OCI-LY7 (cell line): Measurements from ENCODE around the gene TK1. TPM values are rescaled to one million over a fixed set of nuclear protein-coding genes. Genes with fewer than 3 reads are reported as not detected.

Experiments used
- BruUV-seq: library from RNA; stranded (reverse); fragments of 400-500 nt; replicated peaks from 2 replicates; lab custom pipeline; 2021; lab: Mats Ljungman, UMichigan
- CTCF ChIA-PET: fragments of 300-600 bp; sonication (Branson Sonifier 250); formaldehyde crosslinking; loops from one replicate; lab custom pipeline; 2022; ENCODE audit warnings: antibody characterized with exemption; ENCODE audit not compliant: unreplicated experiment; lab: Charles Lee
- POLR2A ChIA-PET: fragments of 300-600 bp; sonication (Branson Sonifier 250); formaldehyde crosslinking; loops from one replicate; lab custom pipeline; 2022; ENCODE audit warnings: antibody characterized with exemption; lab: Charles Lee
- DNase-seq: peaks from one replicate; pipeline ENCODE4 v3.0.0-alpha.2; 2015; ENCODE audit warnings: low spot score
- H2AFZ ChIP-seq: fragments of 200-600 bp; sonication (generic), shearing (Covaris generic); 2 replicates; pipeline ENCODE4 v1.6.1; 2014; ENCODE audit warnings: mild to moderate bottlenecking, antibody characterized with exemption, low read length, moderate library complexity
- H3K27ac ChIP-seq: fragments of 200-600 bp; sonication (generic); 2 replicates; pipeline ENCODE4 v1.5.1; 2014; ENCODE audit warnings: mixed run types, low read depth, mild to moderate bottlenecking, moderate library complexity, low read length, inconsistent platforms; ENCODE audit not compliant: poor library complexity, severe bottlenecking
- H3K36me3 ChIP-seq: fragments of 200-600 bp; sonication (generic); 2 replicates; pipeline ENCODE4 v1.6.1; 2014; ENCODE audit warnings: mild to moderate bottlenecking, antibody characterized with exemption, low read length, moderate library complexity, mixed read lengths; ENCODE audit not compliant: insufficient read depth
- H3K4me1 ChIP-seq: fragments of 200-600 bp; sonication (generic); 2 replicates; pipeline ENCODE4 v1.5.1; 2014; ENCODE audit warnings: mild to moderate bottlenecking, low read length; ENCODE audit not compliant: insufficient read depth, poor library complexity, severe bottlenecking
- H3K4me2 ChIP-seq: fragments of 200-600 bp; sonication (generic); 2 replicates; pipeline ENCODE4 v1.6.1; 2014; ENCODE audit warnings: mild to moderate bottlenecking, low read length
- H3K4me3 ChIP-seq: fragments of 200-600 bp; sonication (generic); 2 replicates; pipeline ENCODE4 v1.5.1; 2014; ENCODE audit warnings: mild to moderate bottlenecking, low read depth, low read length; ENCODE audit not compliant: poor library complexity, severe bottlenecking
- H3K79me2 ChIP-seq: fragments of 200-600 bp; sonication (generic); 2 replicates; pipeline ENCODE4 v1.6.1; 2016; ENCODE audit warnings: low read depth, mild to moderate bottlenecking, low read length, moderate library complexity, mixed read lengths; ENCODE audit not compliant: insufficient read depth
- H3K9me2 ChIP-seq: fragments of 200-600 bp; sonication (generic); 2 replicates; pipeline ENCODE4 v1.6.1; 2016; ENCODE audit warnings: mild to moderate bottlenecking, low read length, mixed read lengths; ENCODE audit not compliant: insufficient read depth
- H3K9me3 ChIP-seq: fragments of 200-600 bp; sonication (generic); 2 replicates; pipeline ENCODE4 v1.6.1; 2014; ENCODE audit warnings: mild to moderate bottlenecking, mixed run types, low read length, mixed read lengths
- H4K20me1 ChIP-seq: fragments of 200-600 bp; sonication (generic); 2 replicates; pipeline ENCODE4 v1.6.1; 2014; ENCODE audit warnings: mild to moderate bottlenecking, antibody characterized with exemption, low read length, moderate library complexity, mixed read lengths; ENCODE audit not compliant: insufficient read depth
- CTCF ChIP-seq: fragments of 200-600 bp; sonication (generic); conservative IDR thresholded peaks from 2 replicates; pipeline ENCODE4 v1.5.1; 2014; ENCODE audit warnings: mild to moderate bottlenecking, antibody characterized with exemption, low read length, moderate library complexity, mixed read lengths
- EZH2phosphoT487 ChIP-seq: fragments of 200-600 bp; sonication (generic); IDR thresholded peaks from 2 replicates; pipeline ENCODE4 v1.6.1; 2018; ENCODE audit warnings: low read depth, borderline replicate concordance, mild to moderate bottlenecking, mixed run types, antibody characterized with exemption, low read length, moderate library complexity, mixed read lengths
- intact Hi-C: fragments of 100-400 bp; cut with micrococcal nuclease; formaldehyde crosslinking; loops from one replicate; pipeline ENCODE4 v1.10.0; 2022; ENCODE audit not compliant: unreplicated experiment
- small RNA-seq: library from RNA; depleted of rRNA; stranded (forward); fragments of <200 nt; gene quantifications from one replicate; pipeline ENCODE3, GENCODE V24; 2014
- total RNA-seq, 2 experiments: library from RNA; depleted of rRNA in 1 of 2; stranded (reverse); fragments of >200 nt in 1 of 2; shearing (Covaris generic) in 1 of 2; gene quantifications; 2 replicates each; pipeline ENCODE4 v1.2.3, GENCODE V29; 2014 to 2022

Gene TK1
- total RNA-seq, 2 experiments from 2014 or later: 108 to 149 TPM

DNA sequence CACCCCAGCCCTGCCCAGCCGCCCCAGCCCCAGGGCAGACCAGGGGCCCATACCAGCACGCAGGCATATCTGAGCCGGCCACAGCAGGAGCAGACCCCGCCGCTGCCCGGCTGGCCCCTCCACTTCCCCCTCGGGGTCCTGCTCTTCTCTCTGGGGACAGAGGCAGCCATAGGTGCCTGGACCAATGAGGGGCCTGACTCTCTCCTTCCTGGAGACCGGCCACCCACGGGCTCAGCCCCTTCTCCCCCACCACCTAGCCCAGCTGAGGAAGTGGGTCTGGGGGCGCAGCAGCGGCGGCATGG, 62.1 kb downstream of the TK1 start:
- no peak for DNase-seq
- Histone ChIP-seq H4K20me1 (no peaks in the 10 kb centered on the region), H3K9me2 (no peaks in the 10 kb centered on the region), H2AFZ (peak overlapping the region; percentile 17; the same call in 1 of the 2 replicates), H3K9me3 (no peaks in the 10 kb centered on the region), H3K27ac (peak overlapping the region; percentile 91), H3K4me2 (peak overlapping the region; percentile 96), H3K4me1 (peaks cover 72% of the 10 kb centered on the region), H3K36me3 (peaks cover 41% of the 10 kb centered on the region), H3K4me3 (peak overlapping the region; percentile 81), H3K79me2 (peaks cover 7% of the 10 kb centered on the region; the same call in 1 of the 2 replicates)
- intact Hi-C loops: loop anchor here (2.0 to 5.0 kb wide), 2 partner anchors 62 to 677 kb away; partner anchors contain the start of genes AFMID and TK1
- ChIA-PET CTCF (interaction anchor here (0.7 to 1.2 kb wide), 3 partner anchors 13 to 61 kb away, joined by 3 to 6 read pairs (median 5); no protein-coding TSS in a partner anchor), POLR2A (interaction anchor here (0.6 to 1.6 kb wide), 6 partner anchors 28 to 166 kb away, joined by 3 to 5 read pairs (median 4); partner anchors contain the start of gene TNRC6C)
- TF ChIP-seq EZH2phosphoT487: no peak
- TF ChIP-seq CTCF: no peak
- no TSS peak for BruUV-seq

Small RNAs within 50 kb of the gene (small RNA-seq; reads per million reads assigned to genes)
- 0.16 reads per million for gene AC087645.1

Other genes starting within 250 kb of the TK1 start
- gene TNRC6C, start 228.3 kb downstream of the TK1 start, total RNA-seq (2014; rRNA removed; shearing (Covaris generic)): 8.5 and 14.2 TPM in 2 replicates
- gene TNRC6C, start 228.3 kb downstream of the TK1 start, total RNA-seq (2022): 25.2 and 33.9 TPM in 2 replicates
- gene TMC6, start 58.3 kb downstream of the TK1 start, total RNA-seq (2014; rRNA removed; shearing (Covaris generic)): 94.0 and 124 TPM in 2 replicates
- 234 and 258 TPM in 2 replicates for gene TMC6, start 58.3 kb downstream of the TK1 start, total RNA-seq (2022)
- 54.6 and 83.8 TPM in 2 replicates for gene TMC8, start 56.3 kb downstream of the TK1 start, total RNA-seq (2014; rRNA removed; shearing (Covaris generic))
- gene TMC8, start 56.3 kb downstream of the TK1 start, total RNA-seq (2022): 219 and 236 TPM in 2 replicates
- gene C17orf99, start 40.7 kb downstream of the TK1 start, total RNA-seq (2014; rRNA removed; shearing (Covaris generic)): not detected in 2 replicates
- gene C17orf99, start 40.7 kb downstream of the TK1 start, total RNA-seq (2022): 1.1 TPM in 2 replicates
- gene SYNGR2, start 18.5 kb downstream of the TK1 start, total RNA-seq (2014; rRNA removed; shearing (Covaris generic)): 21.3 and 35.4 TPM in 2 replicates
- 44.9 and 45.5 TPM in 2 replicates for gene SYNGR2, start 18.5 kb downstream of the TK1 start, total RNA-seq (2022)
- 87.8 and 89.1 TPM in 2 replicates for gene AFMID, start 310 bp upstream of the TK1 start, total RNA-seq (2014; rRNA removed; shearing (Covaris generic))
- gene AFMID, start 310 bp upstream of the TK1 start, total RNA-seq (2022): 90.2 and 101 TPM in 2 replicates
- 229 and 266 TPM in 2 replicates for gene BIRC5, start 27.2 kb upstream of the TK1 start, total RNA-seq (2014; rRNA removed; shearing (Covaris generic))
- gene BIRC5, start 27.2 kb upstream of the TK1 start, total RNA-seq (2022): 184 and 190 TPM in 2 replicates
- gene TMEM235, start 44.6 kb upstream of the TK1 start, total RNA-seq (2014; rRNA removed; shearing (Covaris generic)): 0.32 TPM in 1 of 2 replicates, not detected in the other
- gene TMEM235, start 44.6 kb upstream of the TK1 start, total RNA-seq (2022): not detected in 2 replicates
- not detected in 2 replicates for gene SOCS3, start 173.0 kb upstream of the TK1 start, total RNA-seq (2014; rRNA removed; shearing (Covaris generic))
- gene SOCS3, start 173.0 kb upstream of the TK1 start, total RNA-seq (2022): not detected in 2 replicates
- 59.6 and 67.3 TPM in 2 replicates for gene PGS1, start 191.6 kb upstream of the TK1 start, total RNA-seq (2014; rRNA removed; shearing (Covaris generic))
- 61.3 and 68.2 TPM in 2 replicates for gene PGS1, start 191.6 kb upstream of the TK1 start, total RNA-seq (2022)